ENCODE data around the gene GARIN6.

DNA sequence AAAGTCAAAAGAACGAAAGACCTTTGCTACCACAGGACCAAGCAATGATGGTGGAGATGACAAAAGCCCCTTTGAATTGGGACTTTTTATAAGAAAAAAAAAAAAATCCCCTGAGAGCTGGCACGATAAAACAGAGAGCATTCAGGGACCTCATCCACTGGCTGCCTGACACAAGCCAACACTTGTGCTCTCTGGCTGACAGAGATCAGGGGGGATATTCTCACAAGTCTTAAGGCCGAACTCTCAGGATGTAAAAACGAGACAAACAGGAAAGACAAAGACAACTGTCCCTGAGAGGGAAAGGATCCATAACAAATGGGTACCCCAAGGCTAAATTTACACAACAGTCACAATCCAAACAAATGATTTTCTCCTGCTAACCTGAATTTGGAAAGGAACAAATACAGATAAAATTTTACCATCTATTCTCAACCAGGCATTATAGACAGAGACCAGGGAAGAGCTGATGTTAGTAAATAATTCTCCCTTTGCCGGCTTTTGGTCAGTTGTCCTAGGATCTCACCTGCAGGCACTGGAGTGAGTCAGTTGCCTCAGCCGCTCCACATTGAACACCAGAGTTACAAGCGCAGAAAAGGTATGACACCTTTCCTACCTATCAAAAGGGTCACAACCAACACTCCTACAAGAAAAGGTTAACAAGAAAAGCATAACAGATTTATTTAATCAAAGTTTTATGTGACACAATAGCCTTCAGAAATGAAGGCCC is 37.9 kb upstream of the GARIN6 start:
- TF ChIP-seq POLR2A (IDR thresholded peaks at IDR 0.05): no peak
- TF ChIP-seq, protein P1, sequence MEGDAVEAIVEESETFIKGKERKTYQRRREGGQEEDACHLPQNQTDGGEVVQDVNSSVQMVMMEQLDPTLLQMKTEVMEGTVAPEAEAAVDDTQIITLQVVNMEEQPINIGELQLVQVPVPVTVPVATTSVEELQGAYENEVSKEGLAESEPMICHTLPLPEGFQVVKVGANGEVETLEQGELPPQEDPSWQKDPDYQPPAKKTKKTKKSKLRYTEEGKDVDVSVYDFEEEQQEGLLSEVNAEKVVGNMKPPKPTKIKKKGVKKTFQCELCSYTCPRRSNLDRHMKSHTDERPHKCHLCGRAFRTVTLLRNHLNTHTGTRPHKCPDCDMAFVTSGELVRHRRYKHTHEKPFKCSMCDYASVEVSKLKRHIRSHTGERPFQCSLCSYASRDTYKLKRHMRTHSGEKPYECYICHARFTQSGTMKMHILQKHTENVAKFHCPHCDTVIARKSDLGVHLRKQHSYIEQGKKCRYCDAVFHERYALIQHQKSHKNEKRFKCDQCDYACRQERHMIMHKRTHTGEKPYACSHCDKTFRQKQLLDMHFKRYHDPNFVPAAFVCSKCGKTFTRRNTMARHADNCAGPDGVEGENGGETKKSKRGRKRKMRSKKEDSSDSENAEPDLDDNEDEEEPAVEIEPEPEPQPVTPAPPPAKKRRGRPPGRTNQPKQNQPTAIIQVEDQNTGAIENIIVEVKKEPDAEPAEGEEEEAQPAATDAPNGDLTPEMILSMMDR (IDR thresholded peaks at IDR 0.05): no peak

Measured in adrenal gland (tissue), 5 donors.